ENCODE measurements around the gene ZMIZ2.

Gene ZMIZ2

GRCh38 chr7:44757739-44758138, 9.1 kb downstream of the ZMIZ2 start:
- no peak for DNase-seq (ENCODE audit: low read depth)

- no peak for DNase-seq (ENCODE audit: low read depth)
Measured at GRCh38 chr7:44759246-44759645, 10.6 kb downstream of the ZMIZ2 start.

- no peak for DNase-seq (ENCODE audit: low read depth)
Measured at GRCh38 chr7:44760034-44760580, 11.5 kb downstream of the ZMIZ2 start.

GRCh38 chr7:44761207-44762161, 12.8 kb downstream of the ZMIZ2 start:
- no peak for DNase-seq (ENCODE audit: low read depth)

GRCh38 chr7:44762300-44762699, 13.7 kb downstream of the ZMIZ2 start:
- no peak for DNase-seq (ENCODE audit: low read depth)

- DNase-seq (ENCODE audit: low read depth): no peak
Measured at GRCh38 chr7:44762726-44763522, 14.3 kb downstream of the ZMIZ2 start.

- no peak for DNase-seq (ENCODE audit: low read depth)
Measured at GRCh38 chr7:44764081-44764480, 15.4 kb downstream of the ZMIZ2 start.

GRCh38 chr7:44764665-44765578, 16.3 kb downstream of the ZMIZ2 start:
- DNase-seq (ENCODE audit: low read depth): no peak

- DNase-seq (ENCODE audit: low read depth): no peak
Measured at GRCh38 chr7:44765579-44766415, 17.1 kb downstream of the ZMIZ2 start.

- DNase-seq (ENCODE audit: low read depth): no peak
Measured at GRCh38 chr7:44766416-44766801, 17.8 kb downstream of the ZMIZ2 start.

GRCh38 chr7:44767134-44767911, 18.7 kb downstream of the ZMIZ2 start:
- DNase-seq (ENCODE audit: low read depth): no peak

GRCh38 chr7:44767912-44768627, 19.4 kb downstream of the ZMIZ2 start:
- DNase-seq (ENCODE audit: low read depth): no peak

- no peak for DNase-seq (ENCODE audit: low read depth)
Measured at GRCh38 chr7:44768628-44769371, 20.2 kb downstream of the ZMIZ2 start.

GRCh38 chr7:44769376-44769775, 20.7 kb downstream of the ZMIZ2 start:
- no peak for DNase-seq (ENCODE audit: low read depth)

- DNase-seq (ENCODE audit: low read depth): no peak
Measured at GRCh38 chr7:44769776-44770294, 21.2 kb downstream of the ZMIZ2 start.

GRCh38 chr7:44771358-44771757, 22.7 kb downstream of the ZMIZ2 start:
- no peak for DNase-seq (ENCODE audit: low read depth)

GRCh38 chr7:44772440-44772839, 23.8 kb downstream of the ZMIZ2 start:
- no peak for DNase-seq (ENCODE audit: low read depth)

- DNase-seq (ENCODE audit: low read depth): no peak
Measured at GRCh38 chr7:44772867-44773266, 24.2 kb downstream of the ZMIZ2 start.

Data from stimulated activated CD8-positive, alpha-beta memory T cell treated with anti-CD3 and anti-CD28 coated beads, Interleukin-12 subunit alpha, Interleukin-12 subunit beta, amount 100 ng/mL, for 4 hours (primary cell).